Choroid plexus epithelial cell (primary cell): ENCODE measurements around the gene PDK1.
"Not testable (repeated sequence)": the region's sequence is repeated elsewhere in the genome, so short reads cannot be mapped to it uniquely, and the experiment has no call there.

Experiments
- DNase-seq: peaks from one replicate; pipeline ENCODE4 v3.0.0-alpha.2; 2010; ENCODE audit warnings: low read depth
- H3K4me3 ChIP-seq: 2 replicates; pipeline ENCODE4 v1.5.1; 2011; ENCODE audit warnings: low read depth, mild to moderate bottlenecking, control low read depth, low read length, moderate library complexity
- TF ChIP-seq, protein P1 (sequence below): conservative IDR thresholded peaks from 2 replicates; pipeline ENCODE4 v1.5.1; 2011; ENCODE audit warnings: low read depth, mild to moderate bottlenecking, control low read depth, inconsistent platforms, low read length, moderate library complexity

The PDK1 gene

DNA sequence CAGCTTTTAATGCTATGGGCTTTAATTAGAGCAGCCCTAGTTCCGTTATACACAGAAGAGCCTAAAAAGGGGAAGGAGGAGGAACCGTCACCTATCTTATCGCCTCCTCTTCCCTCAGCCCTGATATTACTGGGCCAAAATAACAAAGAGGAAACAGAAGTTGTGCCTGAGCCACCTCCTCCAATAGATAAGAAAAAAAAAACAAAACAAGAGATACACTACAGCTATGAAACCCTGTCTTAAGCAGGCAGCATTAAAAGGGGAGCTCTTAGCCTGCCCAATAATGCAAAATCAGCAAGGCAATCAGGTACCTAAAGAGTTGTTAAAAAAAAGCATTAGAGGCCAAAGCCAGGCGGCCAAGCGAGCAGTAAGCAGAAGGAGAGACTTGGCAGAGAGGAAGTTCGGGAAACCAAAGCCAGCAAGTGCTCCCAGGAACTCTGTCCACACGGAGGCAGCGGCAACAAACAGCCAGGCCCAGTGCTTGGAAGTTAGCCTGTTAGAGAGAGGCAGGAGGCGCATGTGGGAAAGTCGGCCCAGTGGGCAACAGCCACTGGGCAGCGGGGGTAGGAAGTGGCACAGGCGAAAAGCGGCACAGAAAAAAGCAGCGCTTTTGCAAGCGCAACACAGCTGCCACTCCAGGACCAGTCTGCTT lies 41.8 kb upstream of the PDK1 start:
- H3K4me3 ChIP-seq, result no peak overlapping the region
- TF ChIP-seq, protein P1, sequence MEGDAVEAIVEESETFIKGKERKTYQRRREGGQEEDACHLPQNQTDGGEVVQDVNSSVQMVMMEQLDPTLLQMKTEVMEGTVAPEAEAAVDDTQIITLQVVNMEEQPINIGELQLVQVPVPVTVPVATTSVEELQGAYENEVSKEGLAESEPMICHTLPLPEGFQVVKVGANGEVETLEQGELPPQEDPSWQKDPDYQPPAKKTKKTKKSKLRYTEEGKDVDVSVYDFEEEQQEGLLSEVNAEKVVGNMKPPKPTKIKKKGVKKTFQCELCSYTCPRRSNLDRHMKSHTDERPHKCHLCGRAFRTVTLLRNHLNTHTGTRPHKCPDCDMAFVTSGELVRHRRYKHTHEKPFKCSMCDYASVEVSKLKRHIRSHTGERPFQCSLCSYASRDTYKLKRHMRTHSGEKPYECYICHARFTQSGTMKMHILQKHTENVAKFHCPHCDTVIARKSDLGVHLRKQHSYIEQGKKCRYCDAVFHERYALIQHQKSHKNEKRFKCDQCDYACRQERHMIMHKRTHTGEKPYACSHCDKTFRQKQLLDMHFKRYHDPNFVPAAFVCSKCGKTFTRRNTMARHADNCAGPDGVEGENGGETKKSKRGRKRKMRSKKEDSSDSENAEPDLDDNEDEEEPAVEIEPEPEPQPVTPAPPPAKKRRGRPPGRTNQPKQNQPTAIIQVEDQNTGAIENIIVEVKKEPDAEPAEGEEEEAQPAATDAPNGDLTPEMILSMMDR, result no peak

DNA sequence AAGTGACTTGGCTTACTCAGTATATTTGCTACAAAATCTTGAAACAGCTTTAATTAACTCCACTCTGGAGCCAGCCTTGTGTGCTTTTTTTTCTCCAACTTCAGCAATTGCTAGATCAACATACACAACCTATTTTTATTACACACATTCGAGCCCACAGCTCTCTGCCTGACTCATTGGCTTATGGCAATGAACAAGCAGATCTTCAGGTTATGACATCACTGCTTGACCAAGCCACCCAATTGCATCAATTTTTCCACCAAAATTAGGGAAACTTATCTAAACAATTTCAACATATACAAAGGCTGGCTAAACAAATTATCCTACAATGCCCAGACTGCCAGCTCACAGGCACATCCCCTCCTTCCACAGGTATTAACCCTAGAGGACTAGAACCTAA lies 39.6 kb upstream of the PDK1 start:
- peak; percentile 61 for DNase-seq

More for the DNA sequence above, 41.8 kb upstream of the PDK1 start:
- DNase-seq, result no peak

DNA sequence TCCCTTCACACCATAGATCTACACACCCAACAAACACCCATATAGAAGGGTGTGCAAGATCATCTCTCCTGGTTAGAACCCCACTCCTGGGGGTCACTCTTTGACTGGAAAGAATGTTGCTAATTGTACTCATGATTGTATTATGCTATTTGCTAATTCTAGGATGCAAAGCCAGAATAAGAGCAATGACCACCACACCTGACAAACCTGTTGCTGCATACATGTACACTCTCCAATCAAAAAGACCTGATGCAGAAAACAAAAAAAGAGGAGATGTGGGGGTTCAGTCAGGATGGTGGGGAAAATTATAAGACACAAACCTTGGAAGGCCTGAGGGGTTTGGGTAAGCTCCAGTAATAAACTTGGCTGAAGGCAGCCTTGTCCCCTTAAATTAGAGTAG lies 36.9 kb upstream of the PDK1 start:
- TF ChIP-seq, protein P1, result no peak
- no peak overlapping the region for H3K4me3 ChIP-seq
- no peak for DNase-seq

More for the DNA sequence above, 39.6 kb upstream of the PDK1 start:
- H3K4me3 ChIP-seq, result no peak overlapping the region
- TF ChIP-seq, protein P1, result no peak

DNA sequence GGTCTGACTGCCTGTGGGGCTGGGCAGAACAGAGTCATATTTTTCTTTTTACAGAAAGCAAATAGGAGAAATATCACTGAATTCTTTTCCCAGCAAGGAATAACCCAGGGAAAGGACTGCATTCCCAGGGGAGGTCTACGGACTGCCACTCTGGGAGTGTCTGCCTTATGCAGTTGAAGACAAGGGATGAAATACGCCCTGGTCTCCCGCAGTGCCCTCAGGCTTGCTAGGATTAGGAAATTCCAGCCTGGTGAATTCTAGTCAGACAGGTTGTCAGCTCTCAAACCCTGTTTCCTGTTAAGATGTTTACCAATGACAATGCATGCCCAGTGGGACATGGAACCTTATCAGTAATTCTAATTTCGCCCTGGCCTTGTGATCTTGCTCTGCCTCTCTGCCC lies 30.3 kb upstream of the PDK1 start:
- TF ChIP-seq, protein P1, result no peak
- no peak for DNase-seq
- no peak overlapping the region for H3K4me3 ChIP-seq

DNA sequence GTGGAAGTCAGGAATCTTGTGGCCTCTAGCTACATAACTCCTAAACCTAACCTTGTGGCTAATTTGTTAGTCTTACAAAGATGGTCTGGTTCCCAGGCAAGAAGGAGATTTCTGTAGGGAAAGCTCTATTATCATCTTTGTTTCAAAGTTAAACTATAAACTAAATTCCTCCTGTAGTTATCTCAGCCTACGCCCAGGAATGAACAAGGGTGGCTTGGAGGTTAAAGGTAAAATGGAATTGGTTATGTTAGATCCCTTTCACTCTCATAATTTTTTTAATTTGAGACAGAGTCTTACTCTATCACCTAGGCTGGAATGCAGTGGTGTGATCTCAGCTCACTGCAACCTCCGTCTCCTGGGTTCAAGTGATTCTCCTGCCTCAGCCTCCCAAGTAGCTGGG lies 24.6 kb upstream of the PDK1 start:
- H3K4me3 ChIP-seq, result no peak overlapping the region
- DNase-seq, result no peak
- TF ChIP-seq, protein P1, result no peak

DNA sequence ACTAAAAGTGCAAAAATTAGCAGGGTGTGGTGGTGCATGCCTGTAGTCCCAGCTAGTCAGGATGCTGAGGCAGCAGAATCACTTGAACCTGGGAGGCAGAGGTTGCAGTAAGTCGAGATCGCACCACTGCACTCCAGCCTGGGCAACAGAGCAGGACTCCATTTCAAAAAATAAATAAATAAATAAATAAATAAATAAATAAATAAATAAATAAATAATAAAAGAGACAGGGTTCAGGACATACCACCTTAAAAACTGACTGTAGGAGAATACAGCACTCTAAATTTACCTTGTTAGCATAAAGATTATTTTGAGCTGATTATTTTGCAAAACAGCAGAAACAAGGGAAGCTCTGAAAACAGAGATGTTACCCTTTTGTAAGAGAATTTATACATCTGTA lies 23.4 kb upstream of the PDK1 start:
- DNase-seq, H3K4me3 ChIP-seq: not testable (repeated sequence)

DNA sequence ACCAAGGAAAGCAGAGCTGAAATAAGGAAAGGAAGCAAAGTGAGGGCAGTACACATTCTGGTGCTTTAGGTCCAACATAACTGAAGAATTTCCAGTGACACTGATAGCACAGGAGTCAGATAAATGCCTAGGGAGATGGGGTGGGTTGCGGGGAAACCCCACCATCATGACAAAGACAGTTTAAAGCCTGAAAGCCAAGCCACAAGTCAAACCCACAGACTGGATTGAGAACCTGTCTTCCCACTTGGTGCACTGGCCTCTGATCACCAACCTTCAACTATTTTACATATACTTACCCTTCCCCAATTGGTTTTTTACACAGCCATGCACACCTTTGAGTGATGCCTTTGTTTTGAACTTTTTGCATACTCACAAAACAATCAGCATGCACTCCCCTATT lies 22.2 kb upstream of the PDK1 start:
- DNase-seq, result no peak
- TF ChIP-seq, protein P1, result no peak
- no peak overlapping the region for H3K4me3 ChIP-seq
